ENCODE measurements around the gene SFXN4. TPM values are rescaled to one million over a fixed set of nuclear protein-coding genes. Genes with fewer than 3 reads are reported as not detected.

SFXN4 gene
- total and polyA plus RNA-seq, 2 of the 13 experiments (the other 11 are each of a cell fraction or from before 2014, with no cell fraction given) = 47.7 to 64.9 TPM

- TF ChIP-seq RFX3 (CRISPR knock-in tag; IDR thresholded peaks at IDR 0.05) = no peak
- no peak for TF ChIP-seq TCF7 (IDR thresholded peaks at IDR 0.05; ENCODE audit: low read depth)
- TF ChIP-seq BCL3 (CRISPR knock-in tag; IDR thresholded peaks at IDR 0.05) = 0 out of 2 replicates have a peak, but pooled peaks have one; percentile 4
- no peak for TF ChIP-seq JUN (CRISPR knock-in tag; IDR thresholded peaks at IDR 0.05)
- TF ChIP-seq ZNF205 (CRISPR knock-in tag; IDR thresholded peaks at IDR 0.05) = no peak
- TF ChIP-seq CENPX (CRISPR knock-in tag; IDR thresholded peaks at IDR 0.05) = no peak
- TF ChIP-seq NRL (CRISPR knock-in tag; IDR thresholded peaks at IDR 0.05; ENCODE audit: borderline replicate concordance) = no peak
- TF ChIP-seq IKZF5 (CRISPR knock-in tag; IDR thresholded peaks at IDR 0.05) = 0 out of 2 replicates have a peak, but pooled peaks have one; percentile 21
- TF ChIP-seq ZNF317 (CRISPR knock-in tag; IDR thresholded peaks at IDR 0.05) = no peak
- no peak for TF ChIP-seq NFIB (CRISPR knock-in tag; IDR thresholded peaks at IDR 0.05; ENCODE audit: borderline replicate concordance)
- TF ChIP-seq ZSCAN31 (CRISPR knock-in tag; IDR thresholded peaks at IDR 0.05; ENCODE audit: low read depth) = 0 out of 2 replicates have a peak, but pooled peaks have one; percentile 7
- no peak for TF ChIP-seq GABPA (IDR thresholded peaks at IDR 0.05; ENCODE audit: low read depth, low read length)
- no peak for TF ChIP-seq GABPA (CRISPR knock-in tag; IDR thresholded peaks at IDR 0.05; ENCODE audit: low read depth)
- no peak for TF ChIP-seq PHB2 (IDR thresholded peaks at IDR 0.05; ENCODE audit: partially characterized antibody)
- TF ChIP-seq TBP (CRISPR knock-in tag; IDR thresholded peaks at IDR 0.05) = no peak
- TF ChIP-seq ZNF329 (CRISPR knock-in tag; IDR thresholded peaks at IDR 0.05; ENCODE audit: low read depth) = no peak
- no peak for TF ChIP-seq KLF15 (CRISPR knock-in tag; IDR thresholded peaks at IDR 0.05; ENCODE audit: borderline replicate concordance)
- TF ChIP-seq FOXM1 (CRISPR knock-in tag; IDR thresholded peaks at IDR 0.05) = no peak
- no peak for TF ChIP-seq ZNF691 (CRISPR knock-in tag; IDR thresholded peaks at IDR 0.05; ENCODE audit: borderline replicate concordance, low read depth)
- TF ChIP-seq HIVEP1 (CRISPR knock-in tag; IDR thresholded peaks at IDR 0.05) = no peak
- no peak for TF ChIP-seq SRF (IDR thresholded peaks at IDR 0.05; ENCODE audit: low read depth, low read length)
- TF ChIP-seq ZBTB8A (CRISPR knock-in tag; IDR thresholded peaks at IDR 0.05; ENCODE audit: borderline replicate concordance, low read depth) = no peak
- TF ChIP-seq ZNF687 (CRISPR knock-in tag; IDR thresholded peaks at IDR 0.05) = peak; percentile 1; the same call in 1 of the 2 replicates
- no peak for TF ChIP-seq ZNF235 (CRISPR knock-in tag; IDR thresholded peaks at IDR 0.05; ENCODE audit: borderline replicate concordance)
These were observed 41.8 kb upstream of the SFXN4 start, which contains the start of gene GRK5 (continued) for GRCh38 chr10:119207366-119207666.
